Left forelimb (tissue), 1 donor: Measurements from ENCODE around the gene CFAP206.

ENCODE experiments used
- DNase-seq: peaks from one replicate; pipeline ENCODE4 v3.0.0-alpha.2; 2018; ENCODE audit warnings: low spot score

The CFAP206 gene

GRCh38 chr6:87407901-87408720 is at the start of gene CFAP206:
CFAP206 (plus strand) TSS chr6:87407972; CDS start chr6:87409840, 1,868 bp downstream.
- DNase-seq: peak; percentile 90

- no peak for DNase-seq
Observed at GRCh38 chr6:87364602-87365252, 43.0 kb upstream of the CFAP206 start.

GRCh38 chr6:87366072-87366827 is 41.5 kb upstream of the CFAP206 start:
- no peak for DNase-seq

- DNase-seq: no peak
Observed at GRCh38 chr6:87366899-87367298, 40.9 kb upstream of the CFAP206 start.

GRCh38 chr6:87373377-87373776 is 34.4 kb upstream of the CFAP206 start:
- no peak for DNase-seq

GRCh38 chr6:87375315-87375714 is 32.5 kb upstream of the CFAP206 start:
- no peak for DNase-seq

- no peak for DNase-seq
Observed at GRCh38 chr6:87376643-87377042, 31.1 kb upstream of the CFAP206 start.

GRCh38 chr6:87378947-87379346 is 28.8 kb upstream of the CFAP206 start:
- no peak for DNase-seq

- DNase-seq: no peak
Observed at GRCh38 chr6:87382861-87383260, 24.9 kb upstream of the CFAP206 start.

- no peak for DNase-seq
Observed at GRCh38 chr6:87384038-87384437, 23.7 kb upstream of the CFAP206 start.

GRCh38 chr6:87384449-87384848 is 23.3 kb upstream of the CFAP206 start:
- DNase-seq: no peak

GRCh38 chr6:87391334-87391733 is 16.4 kb upstream of the CFAP206 start:
- DNase-seq: no peak

- no peak for DNase-seq
Observed at GRCh38 chr6:87393026-87393622, 14.6 kb upstream of the CFAP206 start.

- DNase-seq: no peak
Observed at GRCh38 chr6:87395431-87395830, 12.3 kb upstream of the CFAP206 start.

- no peak for DNase-seq
Observed at GRCh38 chr6:87396595-87397392, 11.0 kb upstream of the CFAP206 start.

GRCh38 chr6:87397656-87398055 is 10.1 kb upstream of the CFAP206 start:
- DNase-seq: no peak

- DNase-seq: no peak
Observed at GRCh38 chr6:87401832-87402231, 5.9 kb upstream of the CFAP206 start.

GRCh38 chr6:87407561-87407900 is 241 bp upstream of the CFAP206 start:
- DNase-seq: no peak

- DNase-seq: no peak
Observed at GRCh38 chr6:87408721-87409155, 966 bp downstream of the CFAP206 start.

- no peak for DNase-seq
Observed at GRCh38 chr6:87419266-87419665, 11.5 kb downstream of the CFAP206 start.

GRCh38 chr6:87420360-87420759 is 12.6 kb downstream of the CFAP206 start:
- DNase-seq: no peak

- no peak for DNase-seq
Observed at GRCh38 chr6:87421576-87421975, 13.8 kb downstream of the CFAP206 start.
